Measurements from ENCODE around the gene DPP10.

Gene DPP10

GRCh38 chr2:114810092-114810491 lies 367.7 kb downstream of the DPP10 start:
- ChIA-PET POLR2A (no interaction called here), CTCF (no interaction called here)
- DNase-seq (ENCODE audit: extremely low spot score), result no peak
- no peak for TF ChIP-seq ZNF384 (IDR thresholded peaks at IDR 0.05)
- TF ChIP-seq SP1 (IDR thresholded peaks at IDR 0.05), result no peak
- no peak for TF ChIP-seq PKNOX1 (IDR thresholded peaks at IDR 0.05)
- TF ChIP-seq L3MBTL2 (conservative IDR thresholded peaks at IDR 0.05), result no peak
- TF ChIP-seq ARNT (IDR thresholded peaks at IDR 0.05), result no peak
- TF ChIP-seq NFRKB (IDR thresholded peaks at IDR 0.05), result no peak
- TF ChIP-seq FOXK2 (IDR thresholded peaks at IDR 0.05), result no peak
- no peak for TF ChIP-seq ELF4 (IDR thresholded peaks at IDR 0.05)
- no peak for TF ChIP-seq BHLHE40 (IDR thresholded peaks at IDR 0.05; ENCODE audit: borderline replicate concordance)
- no peak for TF ChIP-seq FOXA1 (IDR thresholded peaks at IDR 0.05)
- no peak for TF ChIP-seq FOXM1 (IDR thresholded peaks at IDR 0.05; ENCODE audit: borderline replicate concordance)
- TF ChIP-seq CTBP1 (IDR thresholded peaks at IDR 0.05; ENCODE audit: borderline replicate concordance), result no peak
- TF ChIP-seq LEF1 (IDR thresholded peaks at IDR 0.05; ENCODE audit: borderline replicate concordance), result no peak
- no peak for TF ChIP-seq SUZ12 (IDR thresholded peaks at IDR 0.05)
- TF ChIP-seq HDGF (IDR thresholded peaks at IDR 0.05; ENCODE audit: borderline replicate concordance), result no peak
- no peak for TF ChIP-seq TARDBP (IDR thresholded peaks at IDR 0.05)

- DNase-seq (ENCODE audit: extremely low spot score), result no peak
- CTCF ChIA-PET, result interaction anchor here (0.6 kb wide), 1 partner anchor 223 kb away, joined by 3 read pairs; no protein-coding TSS in a partner anchor
- TF ChIP-seq CTBP1 (IDR thresholded peaks at IDR 0.05; ENCODE audit: borderline replicate concordance) (no peak), LEF1 (IDR thresholded peaks at IDR 0.05; ENCODE audit: borderline replicate concordance) (no peak), FOXA1 (IDR thresholded peaks at IDR 0.05) (no peak), L3MBTL2 (conservative IDR thresholded peaks at IDR 0.05) (no peak), ZNF384 (IDR thresholded peaks at IDR 0.05) (no peak), PKNOX1 (IDR thresholded peaks at IDR 0.05) (no peak), FOXK2 (IDR thresholded peaks at IDR 0.05) (no peak), HDGF (IDR thresholded peaks at IDR 0.05; ENCODE audit: borderline replicate concordance) (no peak), SP1 (IDR thresholded peaks at IDR 0.05) (no peak), ELF4 (IDR thresholded peaks at IDR 0.05) (no peak), NFRKB (IDR thresholded peaks at IDR 0.05) (no peak), TARDBP (IDR thresholded peaks at IDR 0.05) (no peak)
- POLR2A ChIA-PET, result no interaction called here
Measured at GRCh38 chr2:114812261-114812660, 369.8 kb downstream of the DPP10 start.

GRCh38 chr2:114814355-114814754 lies 371.9 kb downstream of the DPP10 start:
- POLR2A ChIA-PET, result no interaction called here
- CTCF ChIA-PET, result no interaction called here
- TF ChIP-seq NFRKB (IDR thresholded peaks at IDR 0.05) (no peak), PKNOX1 (IDR thresholded peaks at IDR 0.05) (no peak), TARDBP (IDR thresholded peaks at IDR 0.05) (no peak), FOXM1 (IDR thresholded peaks at IDR 0.05; ENCODE audit: borderline replicate concordance) (no peak), FOXK2 (IDR thresholded peaks at IDR 0.05) (no peak), BHLHE40 (IDR thresholded peaks at IDR 0.05; ENCODE audit: borderline replicate concordance) (no peak)
- DNase-seq (ENCODE audit: extremely low spot score), result no peak

GRCh38 chr2:114821055-114821454 lies 378.6 kb downstream of the DPP10 start:
- no peak for TF ChIP-seq FOXM1 (IDR thresholded peaks at IDR 0.05; ENCODE audit: borderline replicate concordance)
- no peak for TF ChIP-seq LEF1 (IDR thresholded peaks at IDR 0.05; ENCODE audit: borderline replicate concordance)
- no peak for TF ChIP-seq HDGF (IDR thresholded peaks at IDR 0.05; ENCODE audit: borderline replicate concordance)
- no peak for TF ChIP-seq NFRKB (IDR thresholded peaks at IDR 0.05)
- no peak for TF ChIP-seq FOXA1 (IDR thresholded peaks at IDR 0.05)
- no peak for TF ChIP-seq CTBP1 (IDR thresholded peaks at IDR 0.05; ENCODE audit: borderline replicate concordance)
- TF ChIP-seq SP1 (IDR thresholded peaks at IDR 0.05), result no peak
- TF ChIP-seq ELF4 (IDR thresholded peaks at IDR 0.05), result no peak
- no peak for TF ChIP-seq ARNT (IDR thresholded peaks at IDR 0.05)
- TF ChIP-seq PKNOX1 (IDR thresholded peaks at IDR 0.05), result no peak
- no peak for TF ChIP-seq ZNF384 (IDR thresholded peaks at IDR 0.05)
- no peak for TF ChIP-seq BHLHE40 (IDR thresholded peaks at IDR 0.05; ENCODE audit: borderline replicate concordance)
- TF ChIP-seq TARDBP (IDR thresholded peaks at IDR 0.05), result no peak
- no peak for TF ChIP-seq SUZ12 (IDR thresholded peaks at IDR 0.05)
- TF ChIP-seq FOXK2 (IDR thresholded peaks at IDR 0.05), result no peak
- TF ChIP-seq L3MBTL2 (conservative IDR thresholded peaks at IDR 0.05), result no peak
- no peak for DNase-seq (ENCODE audit: extremely low spot score)
- ChIA-PET POLR2A (no interaction called here), CTCF (no interaction called here)

GRCh38 chr2:114843963-114844362 lies 401.5 kb downstream of the DPP10 start:
- no peak for TF ChIP-seq ZNF384 (IDR thresholded peaks at IDR 0.05)
- no peak for TF ChIP-seq TARDBP (IDR thresholded peaks at IDR 0.05)
- no peak for TF ChIP-seq HDGF (IDR thresholded peaks at IDR 0.05; ENCODE audit: borderline replicate concordance)
- TF ChIP-seq L3MBTL2 (conservative IDR thresholded peaks at IDR 0.05), result no peak
- CTCF ChIA-PET, result no interaction called here
- DNase-seq (ENCODE audit: extremely low spot score), result no peak

GRCh38 chr2:114857196-114857595 lies 414.8 kb downstream of the DPP10 start:
- DNase-seq (ENCODE audit: extremely low spot score), result no peak
- ChIA-PET POLR2A (no interaction called here), CTCF (no interaction called here)
- TF ChIP-seq HDGF (IDR thresholded peaks at IDR 0.05; ENCODE audit: borderline replicate concordance), result no peak
- TF ChIP-seq TARDBP (IDR thresholded peaks at IDR 0.05), result no peak
- TF ChIP-seq PKNOX1 (IDR thresholded peaks at IDR 0.05), result no peak
- no peak for TF ChIP-seq LEF1 (IDR thresholded peaks at IDR 0.05; ENCODE audit: borderline replicate concordance)
- no peak for TF ChIP-seq BHLHE40 (IDR thresholded peaks at IDR 0.05; ENCODE audit: borderline replicate concordance)
- TF ChIP-seq ZNF384 (IDR thresholded peaks at IDR 0.05), result no peak
- TF ChIP-seq NFRKB (IDR thresholded peaks at IDR 0.05), result no peak
- TF ChIP-seq FOXA1 (IDR thresholded peaks at IDR 0.05), result no peak
- no peak for TF ChIP-seq CTBP1 (IDR thresholded peaks at IDR 0.05; ENCODE audit: borderline replicate concordance)
- TF ChIP-seq SUZ12 (IDR thresholded peaks at IDR 0.05), result no peak
- TF ChIP-seq ARNT (IDR thresholded peaks at IDR 0.05), result no peak
- TF ChIP-seq SP1 (IDR thresholded peaks at IDR 0.05), result no peak
- TF ChIP-seq L3MBTL2 (conservative IDR thresholded peaks at IDR 0.05), result no peak
- TF ChIP-seq FOXM1 (IDR thresholded peaks at IDR 0.05; ENCODE audit: borderline replicate concordance), result no peak
- no peak for TF ChIP-seq ELF4 (IDR thresholded peaks at IDR 0.05)
- no peak for TF ChIP-seq FOXK2 (IDR thresholded peaks at IDR 0.05)

More at GRCh38 chr2:114843963-114844362, 401.5 kb downstream of the DPP10 start:
- POLR2A ChIA-PET, result no interaction called here
